NCI-H524 (cell line): Measurements from ENCODE around the gene CDC25A.
A peak's percentile ranks its signal among the peaks of the same experiment; 100 is the strongest.
"Not testable (repeated sequence)": the region's sequence is repeated elsewhere in the genome, so short reads cannot be mapped to it uniquely, and the experiment has no call there.

ENCODE experiments used
- DNase-seq, 2 experiments: peaks; one replicate each; lab custom pipeline; 2025; lab: John Stamatoyannopoulos, UW

Gene CDC25A

DNA sequence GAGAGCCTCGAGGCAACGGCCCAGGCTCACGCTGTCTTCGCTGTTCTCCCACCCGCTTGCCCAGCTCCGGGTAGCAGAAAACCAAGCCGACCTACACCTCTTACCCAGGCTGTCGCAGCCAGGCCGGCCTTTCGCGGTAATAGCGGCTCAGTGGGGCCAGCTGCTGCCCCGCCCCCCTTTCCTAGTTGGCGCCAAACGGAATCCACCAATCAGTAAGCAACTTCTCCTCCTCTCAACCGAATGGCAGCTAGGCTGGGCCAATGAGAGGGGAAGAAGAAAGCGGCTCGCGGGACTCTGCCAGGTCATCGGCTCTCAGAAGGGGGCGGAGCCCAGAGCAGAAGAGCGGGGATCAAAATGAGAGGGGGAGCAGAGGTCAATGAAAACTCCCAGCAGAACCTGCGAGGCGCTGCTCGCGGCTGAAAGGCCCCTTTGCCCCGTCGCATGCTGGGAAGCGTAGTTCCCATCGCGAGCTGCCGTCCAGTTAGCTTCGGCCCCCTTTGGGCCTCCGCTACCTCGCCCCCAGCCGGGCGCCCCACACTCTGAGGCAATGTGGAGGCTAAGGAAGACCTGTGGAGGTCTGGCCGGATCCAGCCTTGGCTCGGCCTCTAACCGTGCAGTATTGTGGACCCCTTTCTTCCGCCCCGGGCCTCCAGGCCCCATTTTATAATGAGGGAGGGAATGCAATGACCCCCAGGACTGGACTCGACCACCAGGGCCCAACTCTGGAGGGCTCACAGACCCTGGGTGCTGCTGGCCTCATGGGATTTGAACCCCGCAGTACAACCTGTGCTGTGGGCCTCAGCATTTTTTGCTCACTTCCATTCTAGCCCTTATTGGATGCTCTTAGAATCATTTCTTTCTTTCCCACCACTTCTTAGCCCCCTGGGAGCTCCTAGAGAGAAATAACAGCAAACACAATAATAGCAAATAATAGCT lies at the start of gene CDC25A:
Gene CDC25A, minus strand, starts transcription at position 152 of the 936 bp plus-strand sequence. CDS start 470 bp downstream, outside the sequence.
- peak; percentile 98 to 99 for DNase-seq

DNA sequence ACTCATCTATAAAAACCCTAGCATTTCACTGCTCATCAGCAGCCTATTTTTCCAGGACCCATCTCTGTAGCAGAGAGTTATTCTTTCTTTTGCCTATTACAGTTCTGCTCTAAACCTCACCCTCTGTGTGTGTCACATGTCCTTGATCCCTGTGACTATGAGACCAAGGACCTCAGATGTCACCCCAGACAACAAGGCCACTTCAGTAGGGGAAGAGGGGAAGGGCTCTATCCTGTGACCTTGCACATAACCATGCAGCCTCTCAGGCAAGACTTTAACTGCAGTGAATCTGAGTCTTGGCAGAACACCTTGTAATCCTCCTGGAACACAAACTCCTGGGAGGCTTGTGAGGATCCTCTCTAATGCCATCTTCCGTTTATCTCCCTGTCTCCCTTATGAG lies 48.3 kb upstream of the CDC25A start:
- no peak for DNase-seq

DNA sequence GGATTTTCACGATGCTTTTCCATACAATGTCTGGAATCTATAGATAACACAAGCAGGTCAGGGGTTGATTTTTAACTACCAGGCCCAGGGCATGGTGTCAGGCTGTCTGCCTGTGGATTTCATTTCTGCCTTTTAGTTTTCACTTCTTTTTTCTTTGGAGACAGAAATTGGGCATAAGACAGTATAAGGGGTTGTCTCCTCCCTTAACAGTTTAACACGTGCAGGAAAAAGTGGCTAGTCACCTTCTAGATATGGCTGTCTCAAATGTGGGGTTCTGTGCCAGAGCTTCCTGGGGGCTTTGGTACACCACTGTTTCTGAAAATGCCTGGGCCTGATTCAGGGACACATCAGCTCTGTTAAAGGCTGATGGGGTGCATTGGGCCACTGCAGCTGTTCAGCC lies 45.3 kb upstream of the CDC25A start:
- no peak for DNase-seq

DNA sequence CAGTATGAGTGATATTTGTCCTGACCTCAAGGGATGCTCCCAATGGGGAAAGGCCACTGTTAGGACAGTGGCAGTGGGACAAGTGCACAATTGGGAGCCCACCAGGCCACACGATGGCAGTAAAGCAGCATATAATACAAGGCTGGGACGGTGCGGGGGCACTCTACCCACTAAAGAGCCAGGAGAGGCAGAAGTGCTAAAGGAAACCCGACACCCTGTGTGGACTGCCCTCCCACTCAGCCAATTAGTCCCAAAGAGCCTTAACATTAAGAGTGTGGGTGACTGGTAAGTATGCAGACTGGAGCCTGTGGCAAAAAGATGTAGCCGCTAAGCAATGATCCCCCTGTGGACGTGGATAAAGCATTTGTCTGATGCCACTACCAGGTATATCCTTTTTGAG lies 44.5 kb upstream of the CDC25A start:
- DNase-seq, result peak; percentile 91 to 96

DNA sequence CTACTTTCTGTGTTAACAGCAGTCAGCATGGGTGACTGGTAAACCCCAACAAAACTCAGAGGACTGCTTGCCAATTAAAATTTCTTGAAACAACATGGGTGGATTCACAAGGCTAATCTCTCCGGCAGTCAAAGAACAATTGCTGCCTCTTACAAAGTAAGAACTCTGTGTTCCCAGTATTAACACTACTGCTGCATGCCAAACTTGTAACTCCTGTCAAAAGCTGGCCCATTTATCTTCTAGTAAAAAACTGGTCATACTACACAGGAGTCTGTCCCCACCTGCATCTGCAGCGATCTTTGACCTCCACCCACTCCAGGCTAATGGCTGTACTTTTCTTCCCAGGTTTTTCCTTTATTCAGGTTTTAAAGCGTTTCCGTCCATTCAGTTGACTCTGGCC lies 44.0 kb upstream of the CDC25A start:
- no peak for DNase-seq

DNA sequence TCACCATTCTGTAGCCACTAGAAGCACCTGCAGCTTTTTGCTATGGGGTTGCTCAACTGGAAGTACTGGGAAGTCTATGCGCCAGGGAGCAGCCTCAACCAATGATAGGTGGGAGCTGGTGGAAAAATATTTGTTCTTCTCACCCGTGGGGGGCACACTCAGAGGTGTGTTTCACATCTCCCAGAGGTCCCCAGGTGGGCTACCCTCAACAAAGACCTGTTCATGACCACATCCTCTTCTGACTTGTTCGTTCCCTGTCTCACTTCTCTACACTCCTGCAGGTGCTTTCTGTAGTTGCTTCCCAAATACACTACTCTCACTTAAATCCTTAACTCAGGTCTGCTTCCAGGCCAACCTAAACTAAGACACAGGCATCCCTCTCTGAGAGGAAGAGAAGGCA lies 38.7 kb upstream of the CDC25A start:
- DNase-seq, result no peak

DNA sequence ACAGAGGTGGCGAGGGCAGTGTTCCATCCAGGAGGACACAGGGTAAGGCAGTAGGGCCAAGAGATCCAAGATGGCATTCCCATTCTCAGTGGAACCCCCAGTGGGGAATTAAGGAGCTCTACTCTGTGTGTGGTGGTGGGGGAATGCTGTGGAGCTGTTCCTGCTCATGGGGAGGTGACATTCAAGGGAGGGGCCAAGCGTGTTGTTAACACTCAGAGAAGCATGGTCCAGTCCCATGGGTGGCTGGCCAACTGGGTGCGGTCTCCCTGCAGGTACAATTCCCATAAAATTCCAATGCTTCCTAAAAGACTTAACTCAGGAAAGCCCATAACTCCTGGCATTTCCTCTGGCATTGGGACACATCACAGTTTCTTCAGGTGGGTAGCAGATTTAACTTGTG lies 37.4 kb upstream of the CDC25A start:
- no peak for DNase-seq

DNA sequence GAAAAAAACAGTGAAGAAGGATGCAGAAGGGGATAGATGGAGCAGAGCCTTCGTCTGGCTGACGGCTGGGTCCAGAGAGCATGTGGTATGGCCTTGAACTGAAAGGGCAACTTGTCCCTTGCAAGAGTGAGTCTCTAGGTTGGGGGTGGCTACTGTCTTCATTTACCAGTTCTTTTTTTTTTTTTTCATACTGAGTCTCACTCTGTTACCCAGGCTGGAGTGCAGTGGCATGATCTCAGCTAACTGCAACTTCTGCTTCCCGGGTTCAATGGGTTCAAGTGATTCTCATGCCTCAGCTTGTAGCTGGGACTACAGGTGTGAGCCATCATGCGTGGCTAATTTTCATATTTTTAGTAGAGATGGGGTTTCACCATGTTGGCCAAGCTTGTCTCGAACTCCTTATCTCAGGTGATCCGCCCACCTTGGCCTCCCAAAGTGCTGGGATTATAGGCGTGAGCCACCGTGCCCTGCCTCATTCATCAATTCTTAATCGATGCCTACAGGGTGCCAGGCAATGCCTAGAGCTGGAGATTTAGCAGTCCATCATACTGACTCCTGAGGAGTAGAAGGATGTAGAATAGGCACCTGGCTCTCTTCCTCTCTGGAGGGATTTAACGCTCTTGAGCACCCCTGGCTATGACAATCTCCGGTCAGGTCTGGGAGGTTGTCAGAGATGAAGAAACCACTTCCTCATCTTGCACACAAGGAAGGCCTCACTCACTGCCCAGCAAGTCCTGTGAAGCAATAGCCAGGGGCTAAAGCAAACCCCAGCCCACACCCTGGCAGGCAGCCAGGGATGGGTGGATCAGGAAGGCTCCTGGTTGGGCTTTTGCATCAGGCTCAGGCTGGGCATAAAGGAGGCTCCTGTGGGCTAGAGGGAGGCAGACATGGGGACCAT lies 34.6 kb upstream of the CDC25A start, which contains the start of gene CAMP:
Gene CAMP, plus strand, starts transcription at position 880 of the 898 bp plus-strand sequence. Its CDS starts 17 bp downstream, at position 897.
- DNase-seq, result peak in 1 of 2 experiments; percentile 6

DNA sequence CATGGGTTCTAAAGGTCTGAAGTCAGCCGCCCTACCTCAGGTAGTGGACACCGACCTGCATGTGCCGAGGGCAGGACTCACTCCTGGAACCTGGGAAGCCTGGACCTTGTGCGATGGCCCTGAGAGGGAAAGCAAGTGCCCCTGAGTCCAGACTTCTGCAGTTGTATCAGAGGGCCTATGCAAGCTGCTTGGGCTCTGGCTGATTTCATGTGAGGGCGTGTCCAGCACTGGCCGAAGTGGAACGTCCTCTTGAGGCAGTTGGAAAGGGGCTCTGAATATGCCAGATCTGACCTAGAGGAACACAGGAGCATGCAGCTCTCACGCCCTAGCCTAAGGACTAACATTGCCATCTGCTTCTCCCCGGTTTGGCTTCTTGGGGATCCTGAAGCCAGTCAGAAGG lies 32.5 kb upstream of the CDC25A start:
- DNase-seq, result no peak

DNA sequence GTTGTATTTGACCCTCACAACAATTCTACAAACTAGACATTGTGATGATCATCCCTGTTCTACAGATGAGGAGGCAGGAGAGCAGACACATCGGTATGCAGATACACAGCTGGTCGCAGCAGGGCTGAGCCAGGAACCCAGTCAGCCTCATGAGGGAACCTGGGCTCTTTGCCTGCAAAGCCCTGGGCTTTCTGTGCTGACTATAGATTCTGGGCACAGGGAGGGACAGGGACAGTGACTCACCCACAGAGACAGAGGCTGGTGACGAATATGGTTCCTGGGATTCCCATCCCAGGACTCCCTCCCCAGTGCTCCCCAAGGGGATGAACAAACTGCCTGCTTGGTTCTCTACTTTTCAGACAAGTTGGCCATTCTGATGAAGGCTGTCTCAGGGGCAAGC lies 31.3 kb upstream of the CDC25A start:
- no peak for DNase-seq

DNA sequence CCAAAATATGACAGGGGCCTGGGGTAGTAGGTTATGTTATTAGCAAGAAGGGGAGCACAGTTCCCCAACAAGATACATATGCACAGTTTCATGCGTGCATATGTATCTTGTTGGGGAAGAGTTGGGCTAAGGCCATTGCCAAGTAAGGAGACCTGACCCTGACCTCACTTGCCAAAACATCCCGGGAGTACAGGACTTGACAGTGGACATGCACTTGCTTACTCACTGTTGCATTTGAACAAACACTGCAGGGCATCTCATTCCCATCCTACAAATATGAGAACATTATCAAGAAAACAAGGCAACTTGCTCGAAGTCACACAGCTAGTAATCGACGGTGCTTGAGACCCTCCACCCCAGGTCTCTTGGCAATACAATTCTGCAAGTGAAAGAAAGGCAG lies 30.3 kb upstream of the CDC25A start:
- no peak for DNase-seq

DNA sequence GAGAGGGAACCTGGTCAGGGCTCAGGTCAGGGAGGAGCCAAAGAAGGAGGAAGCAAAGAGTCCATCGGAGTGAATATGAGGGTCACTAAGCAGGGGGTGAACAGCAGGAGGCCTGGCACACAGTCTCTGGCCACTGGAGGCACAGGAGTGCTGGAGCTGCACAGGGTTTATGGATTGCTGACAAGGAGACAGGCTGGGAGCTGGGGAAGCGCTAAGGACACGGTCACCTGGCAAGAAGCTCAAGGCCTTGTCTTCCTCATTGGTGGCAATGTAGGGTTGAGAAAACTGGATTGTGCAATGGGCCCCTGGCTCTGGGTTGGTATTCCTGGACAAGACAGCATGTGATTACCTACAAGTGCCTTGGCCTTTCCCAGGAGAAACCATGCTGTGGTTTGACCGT lies 29.2 kb upstream of the CDC25A start:
- no peak for DNase-seq

DNA sequence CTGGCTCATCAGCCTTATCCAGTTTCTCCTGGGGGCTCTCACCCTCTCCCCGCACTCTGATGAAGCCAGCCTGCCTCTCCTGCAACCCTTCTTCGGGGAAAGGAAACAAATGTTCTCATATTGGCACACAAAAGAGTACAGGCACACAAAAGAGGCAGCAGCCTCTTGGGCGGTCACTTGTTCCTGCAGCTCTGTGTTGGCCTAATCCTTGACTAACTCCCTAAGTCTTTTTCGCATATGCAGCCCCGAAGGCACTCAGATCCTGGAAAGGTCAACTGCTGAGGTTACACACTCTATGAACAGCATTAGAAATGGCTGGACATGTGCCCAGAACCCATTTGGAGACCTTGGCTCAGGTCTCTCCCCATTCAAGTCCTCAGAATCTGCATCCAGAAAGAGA lies 27.7 kb upstream of the CDC25A start:
- no peak for DNase-seq

DNA sequence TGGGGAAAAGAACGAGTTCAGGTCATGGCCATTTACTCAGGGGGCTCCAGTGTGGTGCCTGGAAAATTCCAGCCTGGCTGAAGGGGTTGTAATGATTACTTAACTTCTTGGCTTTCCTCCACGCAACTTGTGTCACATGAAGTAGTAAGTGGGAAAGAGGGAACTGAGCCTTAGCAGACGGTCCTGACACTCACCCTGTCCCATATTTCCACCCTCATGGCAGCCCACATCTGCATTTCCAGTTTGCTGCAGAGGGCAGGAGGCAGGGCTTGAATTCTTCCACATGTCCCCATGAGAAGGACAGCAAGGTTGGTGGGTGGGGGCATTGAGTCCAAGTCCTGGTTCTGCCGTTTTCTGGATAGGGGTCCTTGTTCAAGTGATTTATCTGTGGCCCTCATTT lies 27.2 kb upstream of the CDC25A start:
- DNase-seq, result no peak

DNA sequence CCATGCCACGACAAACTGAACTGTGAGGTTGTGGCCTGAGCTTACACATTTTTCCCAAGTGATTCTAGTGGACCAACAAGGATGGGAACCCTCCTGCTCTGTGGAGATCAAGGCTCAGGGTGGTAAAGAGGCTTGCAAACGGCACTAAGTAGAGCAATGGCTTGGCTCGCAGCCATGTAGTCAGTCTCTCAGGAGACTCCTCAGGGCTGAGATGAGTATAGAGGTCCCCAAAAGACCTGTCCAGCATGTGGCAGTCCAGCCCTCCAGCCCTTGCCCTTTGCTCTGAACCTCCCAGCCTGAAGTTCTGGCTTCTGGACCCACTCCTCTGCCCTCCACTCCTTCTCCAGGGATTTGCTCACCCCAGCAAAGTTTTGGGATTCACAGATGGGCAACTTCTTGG lies 26.8 kb upstream of the CDC25A start:
- DNase-seq, result no peak

DNA sequence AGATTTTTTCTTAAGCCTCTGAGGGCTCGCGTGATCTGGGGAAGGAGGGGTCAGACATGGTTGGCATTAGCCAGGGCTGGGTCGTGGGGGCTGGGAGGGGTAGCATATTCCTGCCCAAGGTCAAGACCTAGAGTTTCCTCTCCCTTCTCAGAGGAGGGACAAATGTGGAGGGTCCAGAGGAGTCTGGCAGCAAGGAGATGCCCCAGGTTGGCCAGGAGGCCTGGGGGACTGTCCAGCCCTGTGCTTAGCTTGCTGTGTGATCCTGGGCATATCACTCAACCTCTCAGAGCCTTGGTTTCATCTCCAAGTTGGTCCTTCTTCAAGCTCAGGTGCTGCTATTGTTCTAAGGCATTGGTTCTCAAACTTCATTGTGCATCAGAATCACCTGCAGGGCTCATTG lies 26.0 kb upstream of the CDC25A start:
- no peak for DNase-seq

DNA sequence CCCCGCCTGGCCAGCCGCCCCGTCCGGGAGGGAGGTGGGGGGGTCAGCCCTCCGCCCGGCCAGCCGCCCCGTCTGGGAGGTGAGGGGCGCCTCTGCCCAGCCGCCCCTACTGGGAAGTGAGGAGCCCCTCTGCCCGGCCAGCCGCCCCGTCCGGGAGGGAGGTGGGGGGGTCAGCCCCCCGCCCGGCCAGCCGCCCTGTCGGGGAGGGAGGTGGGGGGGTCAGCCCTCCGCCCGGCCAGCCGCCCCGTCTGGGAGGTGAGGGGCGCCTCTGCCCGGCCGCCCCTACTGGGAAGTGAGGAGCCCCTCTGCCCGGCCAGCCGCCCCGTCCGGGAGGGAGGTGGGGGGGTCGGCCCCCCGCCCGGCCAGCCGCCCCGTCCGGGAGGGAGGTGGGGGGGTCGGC lies 23.6 kb upstream of the CDC25A start:
- not testable (repeated sequence) for DNase-seq

DNA sequence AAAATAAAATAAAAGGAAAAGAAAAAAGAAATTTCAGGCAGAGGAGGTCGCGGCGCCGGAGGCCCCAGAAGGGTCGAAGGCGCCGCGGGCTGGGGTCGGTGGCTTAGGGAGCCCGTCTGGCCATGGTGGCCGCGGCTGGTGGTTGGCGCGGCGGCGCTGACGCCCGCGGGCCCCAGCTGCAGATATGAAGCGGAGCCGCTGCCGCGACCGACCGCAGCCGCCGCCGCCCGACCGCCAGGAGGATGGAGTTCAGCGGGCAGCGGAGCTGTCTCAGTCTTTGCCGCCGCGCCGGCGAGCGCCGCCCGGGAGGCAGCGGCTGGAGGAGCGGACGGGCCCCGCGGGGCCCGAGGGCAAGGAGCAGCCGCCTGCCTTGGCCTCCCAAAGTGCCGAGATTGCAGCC lies 22.3 kb upstream of the CDC25A start:
- not testable (repeated sequence) for DNase-seq

DNA sequence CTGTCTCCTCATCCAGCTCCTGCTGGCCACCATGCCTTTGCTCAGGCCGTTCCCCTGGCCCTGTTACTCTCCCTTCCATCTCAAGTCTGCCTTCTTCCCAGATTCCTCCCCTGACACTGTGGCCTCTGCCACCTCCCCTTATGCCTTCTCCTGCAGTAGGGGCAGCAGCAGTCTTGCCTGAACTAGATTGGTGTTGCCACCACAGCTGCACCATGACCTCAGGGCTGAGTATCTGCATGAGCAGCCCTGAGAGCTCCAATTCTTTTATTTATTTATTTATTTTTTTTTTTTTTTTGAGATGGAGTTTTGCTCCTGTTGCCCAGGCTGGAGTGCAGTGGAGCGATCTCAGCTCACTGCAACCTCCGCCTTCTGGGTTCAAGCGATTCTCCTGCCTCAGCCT lies 21.2 kb upstream of the CDC25A start:
- DNase-seq, result no peak

DNA sequence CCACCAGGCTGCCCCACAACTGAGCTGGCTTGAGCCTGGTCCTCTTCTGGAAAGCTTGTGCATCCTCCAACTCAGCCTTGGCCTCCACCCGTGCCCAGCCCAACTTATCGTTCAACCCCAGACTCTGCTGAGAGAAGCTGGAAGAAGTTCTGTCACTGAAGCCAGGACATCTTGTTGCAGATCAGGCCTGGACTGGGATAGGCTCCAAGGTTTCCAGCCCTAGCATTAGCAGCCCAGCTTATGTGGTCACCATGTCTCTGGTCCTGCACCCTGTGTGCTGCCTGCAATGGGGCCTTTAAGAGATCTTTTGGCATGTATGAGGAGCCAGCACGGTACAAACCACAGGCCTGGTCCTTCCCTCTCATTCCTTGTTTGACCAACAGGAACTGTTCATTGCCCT lies 19.9 kb upstream of the CDC25A start:
- no peak for DNase-seq

DNA sequence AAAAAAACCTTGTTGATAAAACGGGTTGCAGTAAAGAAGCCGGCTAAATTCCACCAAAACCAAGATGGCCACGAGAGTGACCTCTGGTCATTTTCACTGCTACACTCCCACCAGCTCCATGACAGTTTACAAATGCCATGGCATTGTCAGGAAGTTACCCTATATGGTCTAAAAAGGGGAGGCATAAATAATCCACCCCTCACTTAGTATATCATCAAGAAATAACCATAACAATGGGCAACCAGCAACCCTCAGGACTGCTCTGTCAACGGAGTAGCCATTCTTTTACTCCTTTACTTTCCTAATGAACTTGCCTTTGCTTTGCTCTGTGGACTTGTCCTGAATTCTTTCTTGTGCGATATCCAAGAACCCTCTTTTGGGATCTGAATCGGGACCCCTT lies 14.4 kb upstream of the CDC25A start:
- no peak for DNase-seq

DNA sequence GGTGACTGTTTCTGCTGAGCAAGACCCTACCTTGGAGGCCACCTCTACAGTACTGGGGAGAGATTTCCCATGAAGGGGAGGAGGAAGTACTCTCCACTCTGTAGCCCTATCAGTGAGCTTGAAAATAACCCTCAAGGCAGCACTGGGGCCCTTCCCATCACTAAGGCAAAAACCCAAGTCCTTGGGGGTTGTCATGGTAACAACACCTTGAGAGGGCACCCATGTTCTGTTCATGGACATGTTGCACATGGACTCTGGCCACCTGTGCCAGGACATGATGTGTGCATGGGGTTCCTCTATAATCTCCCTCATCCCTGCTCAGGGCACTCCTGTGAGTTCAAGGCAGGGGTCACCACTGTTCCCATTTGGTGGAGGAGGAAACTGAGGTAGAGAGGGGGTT lies 10.9 kb upstream of the CDC25A start:
- DNase-seq, result peak in 1 of 2 experiments; percentile 3

DNA sequence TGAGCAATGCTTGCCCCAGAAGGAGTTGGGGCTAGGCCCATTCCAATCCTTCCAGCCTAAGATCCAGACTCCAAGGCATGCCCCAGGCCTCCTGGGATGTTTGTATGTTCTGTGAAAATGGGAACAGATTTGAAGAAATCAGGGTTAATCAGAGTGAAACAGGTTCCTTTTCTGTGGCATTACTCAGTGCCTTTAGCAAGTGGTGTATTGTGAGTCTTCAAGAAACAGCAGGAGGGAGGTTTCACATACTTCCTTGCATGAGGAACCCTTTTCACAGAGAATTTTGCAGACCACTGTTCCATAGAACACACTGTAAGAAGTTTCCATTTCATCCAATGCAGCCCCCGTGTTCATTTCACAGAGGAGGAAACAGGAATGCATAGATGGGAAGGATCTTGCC lies 8.4 kb upstream of the CDC25A start:
- no peak for DNase-seq
